Measurements from ENCODE around the gene VPS9D1.

- TF ChIP-seq EZH2 (IDR thresholded peaks at IDR 0.05; ENCODE audit: borderline replicate concordance, low read depth, low read length, severe bottlenecking): no peak
- TF ChIP-seq CTCF (IDR thresholded peaks at IDR 0.05; ENCODE audit: borderline replicate concordance, extremely low read depth, low read length, poor library complexity, severe bottlenecking): no peak
These were observed 16.4 kb downstream of the VPS9D1 start for GRCh38 chr16:89704281-89704680.
